Measurements from ENCODE around the gene MAP3K4. TPM values are rescaled to one million over a fixed set of nuclear protein-coding genes. Genes with fewer than 3 reads are reported as not detected.
A peak's percentile ranks its signal among the peaks of the same experiment; 100 is the strongest.

The MAP3K4 gene
- total RNA-seq, 1 donor from 2014 or later, result 59.8 TPM

- H3K4me3 Mint-ChIP-seq, result no peak overlapping the region
- TF ChIP-seq CTCF (IDR thresholded peaks at IDR 0.05; ENCODE audit: unreplicated experiment), result no peak
- H3K4me1 Mint-ChIP-seq, result peaks cover 2% of the 10 kb centered on the region
- H3K9me3 Mint-ChIP-seq, result peaks cover 30% of the 10 kb centered on the region
- peaks cover 12% of the 10 kb centered on the region for H3K36me3 Mint-ChIP-seq
- no peaks in the 10 kb centered on the region for H3K27me3 Mint-ChIP-seq (ENCODE audit: low read depth)
- no peak for DNase-seq (ENCODE audit: low spot score in 2 of 2, unreplicated experiment in 2 of 2)
- H3K27ac Mint-ChIP-seq, result no peak overlapping the region
These were observed 4.7 kb upstream of the MAP3K4 start for GRCh38 chr6:160986851-160987250.

- Mint-ChIP-seq H3K9me3 (peaks cover 27% of the 10 kb centered on the region), H3K27me3 (ENCODE audit: low read depth) (no peaks in the 10 kb centered on the region), H3K27ac (no peak overlapping the region), H3K36me3 (peaks cover 12% of the 10 kb centered on the region), H3K4me1 (peaks cover 2% of the 10 kb centered on the region), H3K4me3 (no peak overlapping the region)
- no peak for DNase-seq (ENCODE audit: low spot score in 2 of 2, unreplicated experiment in 2 of 2)
- TF ChIP-seq CTCF (IDR thresholded peaks at IDR 0.05; ENCODE audit: unreplicated experiment), result no peak
These were observed 4.3 kb upstream of the MAP3K4 start for GRCh38 chr6:160987265-160987664.

- no peak for DNase-seq (ENCODE audit: low spot score in 2 of 2, unreplicated experiment in 2 of 2)
- Mint-ChIP-seq H3K27ac (peak overlapping the region; percentile 96), H3K36me3 (no peaks in the 10 kb centered on the region), H3K9me3 (peaks cover 9% of the 10 kb centered on the region), H3K27me3 (ENCODE audit: low read depth) (no peaks in the 10 kb centered on the region), H3K4me1 (peaks cover 12% of the 10 kb centered on the region), H3K4me3 (peak overlapping the region; percentile 86)
- TF ChIP-seq CTCF (IDR thresholded peaks at IDR 0.05; ENCODE audit: unreplicated experiment), result no peak
These were observed 643 bp upstream of the MAP3K4 start for GRCh38 chr6:160990847-160991405.

- H3K4me3 Mint-ChIP-seq, result peak overlapping the region; percentile 86
- TF ChIP-seq CTCF (IDR thresholded peaks at IDR 0.05; ENCODE audit: unreplicated experiment), result no peak
- H3K36me3 Mint-ChIP-seq, result no peaks in the 10 kb centered on the region
- H3K9me3 Mint-ChIP-seq, result no peaks in the 10 kb centered on the region
- DNase-seq (ENCODE audit: low spot score in 2 of 2, unreplicated experiment in 2 of 2), result peak in 1 of 2 experiments; percentile 24
- peak overlapping the region; percentile 93 for H3K27ac Mint-ChIP-seq
- H3K27me3 Mint-ChIP-seq (ENCODE audit: low read depth), result no peaks in the 10 kb centered on the region
- peaks cover 12% of the 10 kb centered on the region for H3K4me1 Mint-ChIP-seq
These were observed 751 bp downstream of the MAP3K4 start for GRCh38 chr6:160992061-160992979.

- H3K36me3 Mint-ChIP-seq, result no peaks in the 10 kb centered on the region
- peak overlapping the region; percentile 93 for H3K27ac Mint-ChIP-seq
These were observed 1.4 kb downstream of the MAP3K4 start for GRCh38 chr6:160992980-160993314.

More at GRCh38 chr6:160992980-160993314, 1.4 kb downstream of the MAP3K4 start:
- no peak for DNase-seq (ENCODE audit: low spot score in 2 of 2, unreplicated experiment in 2 of 2)
- Mint-ChIP-seq H3K4me1 (peaks cover 12% of the 10 kb centered on the region), H3K4me3 (peak overlapping the region; percentile 86), H3K27me3 (ENCODE audit: low read depth) (no peaks in the 10 kb centered on the region), H3K9me3 (no peaks in the 10 kb centered on the region)
- no peak for TF ChIP-seq CTCF (IDR thresholded peaks at IDR 0.05; ENCODE audit: unreplicated experiment)

Data from mesothelial cell of epicardium (in vitro differentiated cells).